Measurements from ENCODE around the gene DSCAML1. TPM values are rescaled to one million over a fixed set of nuclear protein-coding genes. Genes with fewer than 3 reads are reported as not detected.
"Not testable (repeated sequence)": the region's sequence is repeated elsewhere in the genome, so short reads cannot be mapped to it uniquely, and the experiment has no call there.

Gene DSCAML1
- total RNA-seq, 4 donors from 2014 or later: 0.20 to 1.1 (median 0.36) TPM

GRCh38 chr11:117766026-117766425, 31.0 kb downstream of the DSCAML1 start:
- Histone ChIP-seq H3K27me3 (no peaks in the 10 kb centered on the region), H3K9me3 (no peaks in the 10 kb centered on the region), H3K4me3 (no peak overlapping the region), H3K4me1 (no peaks in the 10 kb centered on the region), H3K27ac (no peak overlapping the region), H3K36me3 (no peaks in the 10 kb centered on the region)
- DNase-seq (ENCODE audit: low spot score in 2 of 2): no peak
- WGBS, 2 donors: 86 to 89% methylated on average over 9 of the region's 9 CpGs
- TF ChIP-seq EP300 (IDR thresholded peaks at IDR 0.05): no peak
- no peak for TF ChIP-seq CTCF (IDR thresholded peaks at IDR 0.05)
- TF ChIP-seq POLR2A (IDR thresholded peaks at IDR 0.05): no peak

GRCh38 chr11:117765068-117765467, 31.9 kb downstream of the DSCAML1 start:
- DNase-seq (ENCODE audit: low spot score in 2 of 2): no peak
- H3K9me3 ChIP-seq: no peaks in the 10 kb centered on the region
- no peak overlapping the region for H3K27ac ChIP-seq
- TF ChIP-seq POLR2A (IDR thresholded peaks at IDR 0.05) (no peak), CTCF (IDR thresholded peaks at IDR 0.05) (no peak), EP300 (IDR thresholded peaks at IDR 0.05) (no peak)
- no peaks in the 10 kb centered on the region for H3K36me3 ChIP-seq
- H3K4me3 ChIP-seq: no peak overlapping the region
- WGBS, 2 donors: 61 to 66% methylated on average over 5 of the region's 5 CpGs
- H3K4me1 ChIP-seq: no peaks in the 10 kb centered on the region
- no peaks in the 10 kb centered on the region for H3K27me3 ChIP-seq

GRCh38 chr11:117763465-117763864, 33.6 kb downstream of the DSCAML1 start:
- 47 to 49% methylated on average over 5 of the region's 5 CpGs for WGBS, 2 donors
- H3K36me3 ChIP-seq; H3K27me3 ChIP-seq; H3K27ac ChIP-seq; H3K4me3 ChIP-seq; H3K9me3 ChIP-seq; H3K4me1 ChIP-seq; DNase-seq (ENCODE audit: low spot score in 2 of 2): not testable (repeated sequence)

GRCh38 chr11:117761993-117762392, 35.0 kb downstream of the DSCAML1 start:
- Histone ChIP-seq H3K27ac (no peak overlapping the region), H3K36me3 (no peaks in the 10 kb centered on the region), H3K9me3 (no peaks in the 10 kb centered on the region), H3K4me1 (no peaks in the 10 kb centered on the region), H3K27me3 (no peaks in the 10 kb centered on the region), H3K4me3 (no peak overlapping the region)
- TF ChIP-seq POLR2A (IDR thresholded peaks at IDR 0.05) (no peak), EP300 (IDR thresholded peaks at IDR 0.05) (no peak), CTCF (IDR thresholded peaks at IDR 0.05) (no peak)
- WGBS, 2 donors: 68% methylated on average over 7 of the region's 7 CpGs
- DNase-seq (ENCODE audit: low spot score in 2 of 2): no peak

GRCh38 chr11:117759305-117759704, 37.7 kb downstream of the DSCAML1 start:
- Histone ChIP-seq H3K27me3 (no peaks in the 10 kb centered on the region), H3K27ac (no peak overlapping the region), H3K4me3 (no peak overlapping the region), H3K4me1 (no peaks in the 10 kb centered on the region), H3K36me3 (no peaks in the 10 kb centered on the region), H3K9me3 (no peaks in the 10 kb centered on the region)
- TF ChIP-seq CTCF (IDR thresholded peaks at IDR 0.05) (no peak), POLR2A (IDR thresholded peaks at IDR 0.05) (no peak), EP300 (IDR thresholded peaks at IDR 0.05) (no peak)
- DNase-seq (ENCODE audit: low spot score in 2 of 2): no peak
- 67 to 70% methylated on average over 8 of the region's 8 CpGs for WGBS, 2 donors

GRCh38 chr11:117754030-117754429, 43.0 kb downstream of the DSCAML1 start:
- no peak overlapping the region for H3K27ac ChIP-seq
- H3K9me3 ChIP-seq: no peaks in the 10 kb centered on the region
- H3K27me3 ChIP-seq: no peaks in the 10 kb centered on the region
- 68 to 73% methylated on average over 4 of the region's 4 CpGs for WGBS, 2 donors
- TF ChIP-seq POLR2A (IDR thresholded peaks at IDR 0.05) (no peak), CTCF (IDR thresholded peaks at IDR 0.05) (no peak), EP300 (IDR thresholded peaks at IDR 0.05) (no peak)
- no peaks in the 10 kb centered on the region for H3K4me1 ChIP-seq
- H3K4me3 ChIP-seq: no peak overlapping the region
- no peak for DNase-seq (ENCODE audit: low spot score in 2 of 2)
- no peaks in the 10 kb centered on the region for H3K36me3 ChIP-seq

All from tibial nerve (tissue), 4 donors.